Stimulated activated CD4-positive, alpha-beta T cell treated with anti-CD3 and anti-CD28 coated beads, Interleukin-2, amount 100 ng/mL, for 4 hours (primary cell): Measurements from ENCODE around the gene PNCK.
"Not testable (repeated sequence)": the region's sequence is repeated elsewhere in the genome, so short reads cannot be mapped to it uniquely, and the experiment has no call there.

Source experiments
- DNase-seq: peaks from one replicate; pipeline ENCODE4 v3.0.0-alpha.2; 2020; ENCODE audit warnings: low read depth

Gene PNCK

GRCh38 chrX:153685751-153686696 lies 12.4 kb upstream of the PNCK start:
- DNase-seq = no peak

- DNase-seq = no peak
Measured at GRCh38 chrX:153685156-153685536, 11.5 kb upstream of the PNCK start.

- no peak for DNase-seq
Measured at GRCh38 chrX:153684467-153685155, 11.0 kb upstream of the PNCK start.

GRCh38 chrX:153683486-153683885 lies 9.9 kb upstream of the PNCK start:
- DNase-seq = not testable (repeated sequence)

- DNase-seq = no peak
Measured at GRCh38 chrX:153681175-153681574, 7.6 kb upstream of the PNCK start.

- no peak for DNase-seq
Measured at GRCh38 chrX:153674219-153674851, 722 bp upstream of the PNCK start.

GRCh38 chrX:153672531-153673427 lies 834 bp downstream of the PNCK start:
- DNase-seq = no peak

GRCh38 chrX:153671589-153672530 lies 1.8 kb downstream of the PNCK start:
- DNase-seq = no peak

GRCh38 chrX:153670748-153671588 lies 2.6 kb downstream of the PNCK start:
- no peak for DNase-seq

GRCh38 chrX:153669901-153670731 lies 3.5 kb downstream of the PNCK start:
- DNase-seq = no peak

- no peak for DNase-seq
Measured at GRCh38 chrX:153669174-153669890, 4.3 kb downstream of the PNCK start.

- no peak for DNase-seq
Measured at GRCh38 chrX:153668423-153669173, 5.0 kb downstream of the PNCK start.

- DNase-seq = peak; percentile 46
Measured at GRCh38 chrX:153667956-153668396, 5.6 kb downstream of the PNCK start.

- DNase-seq = no peak
Measured at GRCh38 chrX:153667281-153667955, 6.2 kb downstream of the PNCK start.

GRCh38 chrX:153665726-153666306 lies 7.8 kb downstream of the PNCK start:
- no peak for DNase-seq

GRCh38 chrX:153662266-153662665 lies 11.3 kb downstream of the PNCK start:
- DNase-seq = peak; percentile 37
